Peyer's patch (tissue), 4 donors: ENCODE results near the gene RREB1.

Experiments
- CTCF ChIP-seq, 6 experiments: fragments of 450-650 bp in 4 of 6; fragments of 200-600 bp in 2 of 6; sonication (generic) in 1 of 6; IDR thresholded peaks; one replicate each; pipeline ENCODE4 v1.5.1; 2017 to 2019; ENCODE audit warnings: antibody characterized with exemption in 6 of 6, mild to moderate bottlenecking in 3 of 6, moderate library complexity in 1 of 6
- POLR2A ChIP-seq, 2 donors: fragments of 450-650 bp; IDR thresholded peaks; one replicate each; pipeline ENCODE4 v1.5.1; 2017; ENCODE audit warnings: antibody characterized with exemption in 2 of 2, mild to moderate bottlenecking in 2 of 2, moderate library complexity in 2 of 2

- TF ChIP-seq POLR2A (IDR thresholded peaks at IDR 0.05) (no peak), CTCF (IDR thresholded peaks at IDR 0.05) (no peak)
Measured at GRCh38 chr6:7285416-7285815, 177.7 kb downstream of the RREB1 start.
